Chondrocyte (in vitro differentiated cells): Measurements from ENCODE around the gene EMC1. TPM values are rescaled to one million over a fixed set of nuclear protein-coding genes. Genes with fewer than 3 reads are reported as not detected.
"Not testable (repeated sequence)": the region's sequence is repeated elsewhere in the genome, so short reads cannot be mapped to it uniquely, and the experiment has no call there.

ENCODE experiments used
- DNase-seq: peaks from one replicate; pipeline ENCODE4 v3.0.0; 2021; ENCODE audit warnings: mixed read lengths, low spot score
- H3K27ac Mint-ChIP-seq: one replicate; pipeline ENCODE4 v1.8.0; 2021; ENCODE audit warnings: mild to moderate bottlenecking, moderate library complexity, mixed read lengths; ENCODE audit not compliant: unreplicated experiment
- H3K27me3 Mint-ChIP-seq: 2 replicates; pipeline ENCODE4 v1.8.0; 2021; ENCODE audit warnings: low read depth, mixed read lengths
- H3K36me3 Mint-ChIP-seq: 2 replicates; pipeline ENCODE4 v1.8.0; 2021; ENCODE audit warnings: low read depth, mixed read lengths
- H3K4me1 Mint-ChIP-seq: 2 replicates; pipeline ENCODE4 v1.8.0; 2021; ENCODE audit warnings: low read depth, mild to moderate bottlenecking, mixed read lengths
- H3K4me3 Mint-ChIP-seq: one replicate; pipeline ENCODE4 v1.8.0; 2021; ENCODE audit warnings: mild to moderate bottlenecking, moderate library complexity, mixed read lengths; ENCODE audit not compliant: unreplicated experiment
- H3K9me3 Mint-ChIP-seq: 2 replicates; pipeline ENCODE4 v1.8.0; 2021; ENCODE audit warnings: low read depth, mixed read lengths
- total RNA-seq: library from RNA; stranded (reverse); gene quantifications from 3 replicates; pipeline ENCODE4 v1.2.1, GENCODE V29; 2021
- TF ChIP-seq, protein P1 (sequence below): fragments of 200-600 bp; sonication (generic); IDR thresholded peaks from 2 replicates; pipeline ENCODE4 v1.5.0; 2021; ENCODE audit warnings: antibody characterized with exemption, mild to moderate bottlenecking, moderate library complexity

The EMC1 gene
- total RNA-seq, 1 donor from 2014 or later = 51.9 TPM

- TF ChIP-seq, protein P1, sequence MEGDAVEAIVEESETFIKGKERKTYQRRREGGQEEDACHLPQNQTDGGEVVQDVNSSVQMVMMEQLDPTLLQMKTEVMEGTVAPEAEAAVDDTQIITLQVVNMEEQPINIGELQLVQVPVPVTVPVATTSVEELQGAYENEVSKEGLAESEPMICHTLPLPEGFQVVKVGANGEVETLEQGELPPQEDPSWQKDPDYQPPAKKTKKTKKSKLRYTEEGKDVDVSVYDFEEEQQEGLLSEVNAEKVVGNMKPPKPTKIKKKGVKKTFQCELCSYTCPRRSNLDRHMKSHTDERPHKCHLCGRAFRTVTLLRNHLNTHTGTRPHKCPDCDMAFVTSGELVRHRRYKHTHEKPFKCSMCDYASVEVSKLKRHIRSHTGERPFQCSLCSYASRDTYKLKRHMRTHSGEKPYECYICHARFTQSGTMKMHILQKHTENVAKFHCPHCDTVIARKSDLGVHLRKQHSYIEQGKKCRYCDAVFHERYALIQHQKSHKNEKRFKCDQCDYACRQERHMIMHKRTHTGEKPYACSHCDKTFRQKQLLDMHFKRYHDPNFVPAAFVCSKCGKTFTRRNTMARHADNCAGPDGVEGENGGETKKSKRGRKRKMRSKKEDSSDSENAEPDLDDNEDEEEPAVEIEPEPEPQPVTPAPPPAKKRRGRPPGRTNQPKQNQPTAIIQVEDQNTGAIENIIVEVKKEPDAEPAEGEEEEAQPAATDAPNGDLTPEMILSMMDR = no peak
- peaks cover 47% of the 10 kb centered on the region for H3K36me3 Mint-ChIP-seq
- H3K4me3 Mint-ChIP-seq = no peak overlapping the region
- DNase-seq = no peak
- H3K4me1 Mint-ChIP-seq = peaks cover 4% of the 10 kb centered on the region
- H3K9me3 Mint-ChIP-seq = no peaks in the 10 kb centered on the region
- H3K27me3 Mint-ChIP-seq = no peaks in the 10 kb centered on the region
- no peak overlapping the region for H3K27ac Mint-ChIP-seq
Observed at GRCh38 chr1:19222979-19223824, 28.1 kb downstream of the EMC1 start.

GRCh38 chr1:19222573-19222972 is 28.8 kb downstream of the EMC1 start:
- H3K27me3 Mint-ChIP-seq = no peaks in the 10 kb centered on the region
- peaks cover 47% of the 10 kb centered on the region for H3K36me3 Mint-ChIP-seq
- H3K9me3 Mint-ChIP-seq = no peaks in the 10 kb centered on the region
- no peak overlapping the region for H3K4me3 Mint-ChIP-seq
- H3K27ac Mint-ChIP-seq = peak overlapping the region; percentile 22
- peaks cover 4% of the 10 kb centered on the region for H3K4me1 Mint-ChIP-seq
- TF ChIP-seq, protein P1 = no peak
- no peak for DNase-seq

DNA sequence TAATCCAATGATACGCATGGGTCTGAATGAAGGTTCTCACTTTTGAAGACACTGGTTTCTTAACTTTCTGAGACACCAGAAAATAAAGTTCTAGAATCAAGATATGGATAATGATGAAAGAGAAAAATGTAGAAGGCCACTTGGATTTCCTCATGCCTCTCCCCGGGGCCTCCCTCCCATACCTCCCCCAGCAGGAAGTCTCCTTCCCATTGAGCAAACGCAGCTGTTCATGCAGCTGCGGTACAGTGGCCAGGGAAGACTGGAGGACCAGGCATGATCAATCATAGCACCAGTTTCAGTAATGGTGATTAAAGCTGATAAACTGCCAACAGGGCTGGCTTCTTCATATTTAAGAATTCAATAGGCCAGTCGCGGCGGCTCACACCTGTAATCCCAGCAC is 30.3 kb downstream of the EMC1 start:
- H3K36me3 Mint-ChIP-seq = peaks cover 44% of the 10 kb centered on the region
- no peaks in the 10 kb centered on the region for H3K9me3 Mint-ChIP-seq
- no peak for DNase-seq
- TF ChIP-seq, protein P1 = no peak
- H3K4me3 Mint-ChIP-seq = no peak overlapping the region
- H3K4me1 Mint-ChIP-seq = peaks cover 4% of the 10 kb centered on the region
- no peak overlapping the region for H3K27ac Mint-ChIP-seq
- no peaks in the 10 kb centered on the region for H3K27me3 Mint-ChIP-seq

DNA sequence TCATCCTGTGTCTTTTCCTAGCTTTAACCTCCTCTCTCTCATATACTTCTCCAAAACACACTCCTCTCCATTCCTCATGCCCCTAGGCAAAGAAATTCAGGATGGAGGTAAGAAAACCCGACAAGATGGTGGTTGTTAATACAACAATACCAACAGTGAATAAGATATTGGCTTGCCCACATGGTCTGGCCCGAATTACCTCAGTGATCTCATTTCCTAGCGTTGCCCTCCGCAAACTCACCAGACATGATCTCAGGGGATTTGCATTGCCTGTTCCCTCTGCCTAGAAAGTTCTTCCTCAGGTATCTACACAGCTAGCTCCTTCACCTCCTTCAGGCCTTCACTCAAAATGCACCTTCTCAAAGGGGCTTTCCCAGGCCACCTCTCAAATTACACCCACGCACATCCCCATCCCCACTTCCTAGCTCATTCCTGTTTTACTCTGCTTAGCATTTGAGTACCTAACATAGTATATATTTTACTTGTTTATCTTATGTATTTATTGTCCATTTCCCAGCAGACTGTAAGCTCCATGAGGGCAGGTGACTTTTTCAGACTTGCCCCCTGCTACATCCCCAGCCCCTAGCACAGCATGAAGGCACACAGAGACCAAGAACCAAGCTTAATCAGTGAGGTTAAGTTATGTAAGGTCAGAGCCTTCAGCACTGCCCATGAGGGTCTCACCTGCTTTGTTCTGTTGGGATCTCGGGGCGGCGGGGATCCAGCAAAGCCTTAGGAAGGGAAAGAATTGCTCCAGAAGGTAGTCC is 31.1 kb downstream of the EMC1 start:
- TF ChIP-seq, protein P1 = no peak

GRCh38 chr1:19219451-19219850 is 31.9 kb downstream of the EMC1 start:
- TF ChIP-seq, protein P1 = no peak

More for the DNA sequence above, 31.1 kb downstream of the EMC1 start:
- Mint-ChIP-seq H3K4me3 (no peak overlapping the region), H3K27me3 (no peaks in the 10 kb centered on the region), H3K27ac (no peak overlapping the region), H3K4me1 (peaks cover 4% of the 10 kb centered on the region), H3K36me3 (peaks cover 41% of the 10 kb centered on the region), H3K9me3 (no peaks in the 10 kb centered on the region)
- no peak for DNase-seq

DNA sequence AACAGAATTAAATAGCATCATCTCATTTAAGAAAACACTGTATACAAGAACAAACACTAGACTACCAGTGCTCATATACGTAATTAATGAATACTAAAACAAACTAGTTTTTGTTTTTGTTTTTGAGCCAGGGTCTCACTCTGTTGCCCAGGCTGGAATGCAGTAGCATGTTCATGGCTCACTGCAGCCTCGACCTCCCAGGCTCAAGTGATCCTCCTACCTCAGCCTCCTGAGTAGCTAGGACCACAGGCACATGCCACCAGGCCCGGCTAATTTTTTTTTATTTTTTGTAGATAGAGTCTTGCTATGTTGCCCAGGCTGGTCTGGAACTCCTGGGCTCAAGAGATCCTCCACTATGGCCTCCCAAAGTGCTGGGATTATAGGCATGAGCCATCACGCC is 34.7 kb downstream of the EMC1 start:
- H3K9me3 Mint-ChIP-seq, H3K4me3 Mint-ChIP-seq, H3K27me3 Mint-ChIP-seq, DNase-seq: not testable (repeated sequence)
- H3K4me1 Mint-ChIP-seq = peaks cover 18% of the 10 kb centered on the region
- H3K27ac Mint-ChIP-seq = peak overlapping the region; percentile 74
- H3K36me3 Mint-ChIP-seq = peaks cover 24% of the 10 kb centered on the region

More at GRCh38 chr1:19219451-19219850, 31.9 kb downstream of the EMC1 start:
- no peak for DNase-seq
- no peaks in the 10 kb centered on the region for H3K27me3 Mint-ChIP-seq
- no peaks in the 10 kb centered on the region for H3K9me3 Mint-ChIP-seq
- H3K36me3 Mint-ChIP-seq = peaks cover 37% of the 10 kb centered on the region
- H3K4me1 Mint-ChIP-seq = peaks cover 4% of the 10 kb centered on the region
- no peak overlapping the region for H3K4me3 Mint-ChIP-seq
- no peak overlapping the region for H3K27ac Mint-ChIP-seq
